Tibial nerve (tissue), 4 donors: Measurements from ENCODE around the gene OTOR. TPM values are rescaled to one million over a fixed set of nuclear protein-coding genes. Genes with fewer than 3 reads are reported as not detected.

ENCODE experiments used
- DNase-seq, 2 donors: peaks; one replicate each; pipeline ENCODE4 v3.0.0-alpha.2; 2019; ENCODE audit warnings: low spot score in 2 of 2
- H3K27ac ChIP-seq, 4 donors: fragments of 200-600 bp; sonication (generic) in 3 of 4; one replicate each; pipeline ENCODE4 v1.5.1; 2017 to 2019; ENCODE audit warnings: mild to moderate bottlenecking in 1 of 4
- H3K27me3 ChIP-seq, 2 donors: fragments of 200-600 bp; sonication (generic) in 1 of 2; one replicate each; pipeline versions ENCODE4 v1.5.1 to v1.6.0; 2017 to 2019
- H3K36me3 ChIP-seq, 3 donors: fragments of 200-600 bp; sonication (generic); one replicate each; pipeline ENCODE4 v1.5.1; 2018 to 2019
- H3K4me1 ChIP-seq, 4 donors: fragments of 200-600 bp; sonication (generic) in 3 of 4; one replicate each; pipeline ENCODE4 v1.5.1; 2017 to 2019
- H3K4me3 ChIP-seq, 4 donors: fragments of 200-600 bp; sonication (generic) in 3 of 4; one replicate each; pipeline ENCODE4 v1.5.1; 2017 to 2019; ENCODE audit warnings: mild to moderate bottlenecking in 1 of 4, moderate library complexity in 1 of 4
- H3K9me3 ChIP-seq, 4 donors: fragments of 200-600 bp; sonication (generic) in 3 of 4; one replicate each; pipeline ENCODE4 v1.5.1; 2017 to 2019
- CTCF ChIP-seq, 5 experiments: fragments of 200-600 bp in 3 of 5; fragments of 450-650 bp in 2 of 5; sonication (generic) in 3 of 5; IDR thresholded peaks; one replicate each; pipeline ENCODE4 v1.5.1; 2016 to 2019; ENCODE audit warnings: antibody characterized with exemption in 5 of 5, mild to moderate bottlenecking in 3 of 5, moderate library complexity in 2 of 5
- EP300 ChIP-seq, 2 donors: sonication (generic); formaldehyde crosslinking; IDR thresholded peaks; one replicate each; pipeline ENCODE4 v1.6.1; 2017; ENCODE audit warnings: antibody characterized with exemption in 2 of 2, mild to moderate bottlenecking in 1 of 2
- POLR2A ChIP-seq, 2 donors: fragments of 450-650 bp; IDR thresholded peaks; one replicate each; pipeline ENCODE4 v1.6.1; 2017; ENCODE audit warnings: antibody characterized with exemption in 2 of 2, mild to moderate bottlenecking in 2 of 2, moderate library complexity in 2 of 2
- WGBS, 2 donors: methylation state at CpG; one replicate each; pipeline ENCODE4 v1.1.5; 2018; 5-methylcytosine and 5-hydroxymethylcytosine counted together
- total RNA-seq, 4 donors: library from RNA; depleted of rRNA; stranded (reverse); fragments of >200 nt; gene quantifications; one replicate each; pipeline ENCODE4 v1.1.0, GENCODE V29; 2016

The OTOR gene
- total RNA-seq, 4 donors from 2014 or later = not detected

GRCh38 chr20:16708602-16709001 is 39.6 kb upstream of the OTOR start:
- TF ChIP-seq CTCF (IDR thresholded peaks at IDR 0.05) (no peak), POLR2A (IDR thresholded peaks at IDR 0.05) (no peak), EP300 (IDR thresholded peaks at IDR 0.05) (no peak)
- H3K9me3 ChIP-seq = no peaks in the 10 kb centered on the region
- no peak overlapping the region for H3K4me3 ChIP-seq
- no peak overlapping the region for H3K27ac ChIP-seq
- H3K4me1 ChIP-seq = peaks cover 0 to 9% (median 2%) of the 10 kb centered on the region in 4 donors
- H3K27me3 ChIP-seq = no peaks in the 10 kb centered on the region
- no peaks in the 10 kb centered on the region for H3K36me3 ChIP-seq
- DNase-seq = no peak

GRCh38 chr20:16709017-16709416 is 39.1 kb upstream of the OTOR start:
- Histone ChIP-seq H3K36me3 (no peaks in the 10 kb centered on the region), H3K9me3 (no peaks in the 10 kb centered on the region), H3K27me3 (no peaks in the 10 kb centered on the region), H3K27ac (no peak overlapping the region), H3K4me3 (no peak overlapping the region), H3K4me1 (peaks cover 0 to 9% (median 2%) of the 10 kb centered on the region in 4 donors)
- no peak for DNase-seq
- TF ChIP-seq CTCF (IDR thresholded peaks at IDR 0.05) = no peak
- no peak for TF ChIP-seq POLR2A (IDR thresholded peaks at IDR 0.05)
- no peak for TF ChIP-seq EP300 (IDR thresholded peaks at IDR 0.05)

GRCh38 chr20:16710781-16711180 is 37.4 kb upstream of the OTOR start:
- Histone ChIP-seq H3K27me3 (no peaks in the 10 kb centered on the region), H3K9me3 (no peaks in the 10 kb centered on the region), H3K27ac (no peak overlapping the region), H3K4me3 (no peak overlapping the region), H3K4me1 (peaks cover 0 to 9% (median 2%) of the 10 kb centered on the region in 4 donors), H3K36me3 (no peaks in the 10 kb centered on the region)
- 94 to 98% methylated on average over 3 of the region's 3 CpGs for WGBS, 2 donors
- DNase-seq = no peak
- TF ChIP-seq EP300 (IDR thresholded peaks at IDR 0.05) = no peak
- TF ChIP-seq CTCF (IDR thresholded peaks at IDR 0.05) = no peak
- TF ChIP-seq POLR2A (IDR thresholded peaks at IDR 0.05) = no peak

- Histone ChIP-seq H3K9me3 (no peaks in the 10 kb centered on the region), H3K27ac (peak overlapping the region in 2 of 4 donors; percentile 49 to 59), H3K4me3 (no peak overlapping the region), H3K4me1 (peaks cover 0 to 9% (median 2%) of the 10 kb centered on the region in 4 donors), H3K27me3 (no peaks in the 10 kb centered on the region), H3K36me3 (no peaks in the 10 kb centered on the region)
- WGBS, 2 donors = 63 to 65% methylated on average over 4 of the region's 4 CpGs
- DNase-seq = no peak
- TF ChIP-seq CTCF (IDR thresholded peaks at IDR 0.05) = no peak
- no peak for TF ChIP-seq EP300 (IDR thresholded peaks at IDR 0.05)
- no peak for TF ChIP-seq POLR2A (IDR thresholded peaks at IDR 0.05)
Measured at GRCh38 chr20:16711661-16712258, 36.4 kb upstream of the OTOR start.

DNA sequence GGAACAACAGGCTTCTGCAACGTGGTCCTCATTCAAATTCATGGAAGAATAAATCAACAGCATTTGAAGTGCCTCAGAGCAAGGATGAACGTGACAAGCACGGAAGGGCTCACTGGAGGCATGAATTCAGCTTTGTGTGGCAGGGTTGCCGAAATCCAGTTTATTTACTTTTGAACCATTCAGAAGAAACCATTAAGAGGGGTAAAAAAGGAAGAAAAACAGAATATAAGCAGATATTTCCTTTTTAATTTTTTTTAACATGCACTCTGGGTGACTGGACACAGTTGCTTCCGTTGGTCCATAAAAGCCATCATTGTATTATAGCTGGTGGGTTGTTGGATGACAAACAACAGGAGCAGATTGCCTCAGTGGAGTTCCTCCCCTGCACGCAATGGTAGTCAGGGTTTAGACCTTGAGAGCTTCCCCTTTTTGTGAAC is 35.6 kb upstream of the OTOR start:
- no peak for TF ChIP-seq POLR2A (IDR thresholded peaks at IDR 0.05)
- no peak for TF ChIP-seq CTCF (IDR thresholded peaks at IDR 0.05)
- no peak for TF ChIP-seq EP300 (IDR thresholded peaks at IDR 0.05)
- H3K4me3 ChIP-seq = no peak overlapping the region
- H3K27ac ChIP-seq = peak overlapping the region in 2 of 4 donors; percentile 49 to 59
- WGBS, 2 donors = 20 to 32% methylated on average over 6 of the region's 6 CpGs
- H3K4me1 ChIP-seq = peaks cover 0 to 9% (median 2%) of the 10 kb centered on the region in 4 donors
- H3K27me3 ChIP-seq = no peaks in the 10 kb centered on the region
- no peaks in the 10 kb centered on the region for H3K36me3 ChIP-seq
- H3K9me3 ChIP-seq = no peaks in the 10 kb centered on the region
- DNase-seq = no peak
